HG03520 (cell line): ENCODE results near the gene PLCB3.

Experiments used
- ATAC-seq: cut with Tn5 transposase; IDR thresholded peaks from one replicate; pipeline ENCODE4 v1.9.1; 2021; ENCODE audit warnings: mild to moderate bottlenecking, moderate library complexity; ENCODE audit not compliant: unreplicated experiment

PLCB3 gene

DNA sequence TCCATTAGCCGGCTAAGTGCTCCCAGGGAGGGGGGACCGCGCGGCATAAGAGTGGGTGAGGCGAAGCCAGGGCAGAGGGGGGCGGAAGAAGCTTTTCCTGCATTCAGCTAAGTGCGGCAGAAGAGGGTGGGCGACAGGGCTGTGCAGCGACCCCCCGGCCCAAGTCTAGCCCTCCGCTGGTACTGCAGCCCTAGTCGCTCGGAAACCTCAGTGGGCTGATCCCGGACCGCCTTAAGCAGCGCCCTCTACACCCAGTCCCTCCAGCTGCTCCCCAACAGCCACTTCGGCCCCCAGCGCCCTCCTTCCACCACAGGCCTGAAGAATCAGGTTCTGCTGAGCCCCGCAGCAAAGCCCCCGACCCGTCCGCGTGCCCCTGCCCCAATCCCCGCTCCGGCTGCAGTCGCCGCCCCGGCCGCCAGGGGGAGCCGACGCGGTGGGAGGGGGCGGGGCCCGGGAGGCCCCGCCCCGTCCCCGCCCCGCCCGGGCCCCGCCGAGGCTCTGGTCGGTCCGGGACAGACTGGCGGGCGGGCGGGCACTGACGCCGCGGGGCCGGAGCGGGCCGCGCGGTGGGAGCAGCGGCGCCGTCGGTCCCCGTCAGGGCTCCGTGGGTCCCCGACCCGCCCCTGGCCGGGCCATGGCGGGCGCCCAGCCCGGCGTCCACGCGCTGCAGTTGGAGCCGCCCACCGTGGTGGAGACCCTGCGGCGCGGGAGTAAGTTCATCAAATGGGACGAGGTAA is at the start of gene PLCB3:
Gene PLCB3, plus strand, starts transcription at position 515 of the 737 bp plus-strand sequence. Its CDS starts 120 bp downstream, at position 635.
- no peak for ATAC-seq

DNA sequence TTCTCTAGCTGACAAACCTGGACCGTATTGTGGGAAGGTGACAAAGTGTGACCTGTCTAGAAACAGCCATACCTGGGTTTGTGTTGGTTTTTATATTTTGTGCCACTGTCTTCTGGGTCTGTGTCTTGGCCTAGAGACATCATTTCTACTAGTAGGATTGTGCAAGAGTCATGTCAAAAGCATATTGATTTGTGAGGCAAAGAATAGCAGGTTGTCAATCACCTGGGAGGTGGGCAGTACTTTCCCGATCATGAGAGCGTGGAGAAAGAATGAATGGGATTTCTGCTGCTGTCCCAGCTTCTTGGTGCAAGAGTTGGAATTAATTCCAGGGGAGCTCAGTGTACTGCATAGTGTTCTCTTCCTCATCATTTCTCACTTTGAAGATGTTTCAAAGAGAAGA is 49.8 kb upstream of the PLCB3 start:
- no peak for ATAC-seq

DNA sequence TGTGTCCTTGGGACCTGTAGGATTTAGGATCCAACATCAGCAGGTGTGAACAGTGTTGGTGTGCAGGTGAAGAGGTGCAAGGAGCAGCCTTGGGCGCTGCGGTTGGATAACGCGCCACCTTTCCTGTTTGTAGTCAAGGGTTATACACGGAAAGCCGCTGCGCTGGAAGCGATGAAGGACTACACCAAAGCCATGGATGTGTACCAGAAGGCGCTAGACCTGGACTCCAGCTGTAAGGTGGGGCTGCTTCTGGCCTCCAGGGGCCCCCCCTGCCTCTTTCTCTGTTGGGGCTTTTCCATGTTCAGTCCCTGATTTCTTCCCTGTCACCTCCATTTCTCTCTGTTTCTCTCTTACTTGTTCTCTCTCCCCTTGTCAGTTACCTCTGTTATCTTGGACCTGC is 48.3 kb upstream of the PLCB3 start:
- ATAC-seq = no peak

DNA sequence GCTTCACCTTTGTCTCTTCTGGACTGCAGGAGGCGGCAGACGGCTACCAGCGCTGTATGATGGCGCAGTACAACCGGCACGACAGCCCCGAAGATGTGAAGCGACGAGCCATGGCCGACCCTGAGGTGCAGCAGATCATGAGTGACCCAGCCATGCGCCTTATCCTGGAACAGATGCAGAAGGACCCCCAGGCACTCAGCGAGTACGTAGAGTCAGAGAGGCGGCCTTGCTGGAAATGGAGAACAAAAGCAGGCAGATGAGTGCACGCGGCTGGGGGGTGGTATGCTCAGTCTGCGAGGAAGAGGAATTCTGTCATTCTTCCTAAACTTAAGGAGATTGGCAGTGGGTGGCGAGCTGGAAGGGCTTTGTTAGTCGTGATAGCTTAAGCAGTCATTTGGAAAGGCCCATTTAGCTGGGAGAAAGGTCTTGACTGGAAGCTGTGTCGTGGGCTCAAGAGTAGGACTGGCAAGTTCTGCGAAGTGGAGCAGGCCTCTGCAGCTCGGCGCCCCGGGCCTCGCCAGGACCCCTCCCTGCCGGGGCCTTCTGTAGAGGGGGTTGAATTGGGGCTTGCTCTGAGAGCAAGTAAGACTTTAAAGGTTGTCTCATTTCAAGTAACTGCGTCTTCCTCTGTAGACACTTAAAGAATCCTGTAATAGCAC is 47.8 kb upstream of the PLCB3 start:
- ATAC-seq = no peak

DNA sequence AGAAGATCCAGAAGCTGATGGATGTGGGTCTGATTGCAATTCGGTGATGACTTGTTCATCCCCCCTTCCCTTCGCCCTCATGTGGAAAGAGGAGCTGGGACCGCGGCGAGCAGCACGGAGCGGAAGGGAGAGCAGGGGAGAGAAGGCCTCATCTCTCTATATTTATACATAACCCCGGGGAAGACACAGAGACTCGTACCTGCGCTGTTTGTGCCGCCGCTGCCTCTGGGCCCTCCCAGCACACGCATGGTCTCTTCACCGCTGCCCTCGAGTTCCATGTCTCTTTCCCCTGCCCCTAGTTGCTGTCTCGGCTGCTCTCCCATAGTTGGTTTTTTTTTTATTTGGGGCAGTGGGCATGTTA is 47.3 kb upstream of the PLCB3 start:
- no peak for ATAC-seq

DNA sequence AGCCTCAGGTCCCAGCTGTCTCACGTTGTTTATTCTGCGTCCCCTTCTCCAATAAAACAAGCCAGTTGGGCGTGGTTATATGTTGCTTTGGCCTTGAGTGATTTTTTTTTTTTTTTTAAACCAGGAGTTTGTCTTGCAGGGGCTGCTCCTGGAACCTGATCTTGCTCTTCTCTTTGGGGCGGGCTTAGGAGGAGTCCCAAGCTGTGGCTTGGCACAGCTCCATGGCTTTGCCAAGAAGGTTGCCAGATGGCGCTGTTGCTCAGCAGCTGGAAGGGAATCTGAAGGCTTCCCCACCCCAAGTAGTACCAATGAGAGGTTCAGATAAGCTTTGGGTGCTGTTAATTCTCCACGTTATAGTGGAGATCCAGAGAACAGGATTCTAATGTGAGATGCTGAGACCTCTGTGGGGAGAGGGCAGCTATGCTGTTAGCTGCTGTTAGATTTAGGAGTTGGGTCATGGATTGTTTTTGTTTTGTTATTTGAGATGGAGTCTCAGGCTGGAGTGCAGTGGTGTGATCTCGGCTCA is 46.8 kb upstream of the PLCB3 start:
- ATAC-seq = no peak

DNA sequence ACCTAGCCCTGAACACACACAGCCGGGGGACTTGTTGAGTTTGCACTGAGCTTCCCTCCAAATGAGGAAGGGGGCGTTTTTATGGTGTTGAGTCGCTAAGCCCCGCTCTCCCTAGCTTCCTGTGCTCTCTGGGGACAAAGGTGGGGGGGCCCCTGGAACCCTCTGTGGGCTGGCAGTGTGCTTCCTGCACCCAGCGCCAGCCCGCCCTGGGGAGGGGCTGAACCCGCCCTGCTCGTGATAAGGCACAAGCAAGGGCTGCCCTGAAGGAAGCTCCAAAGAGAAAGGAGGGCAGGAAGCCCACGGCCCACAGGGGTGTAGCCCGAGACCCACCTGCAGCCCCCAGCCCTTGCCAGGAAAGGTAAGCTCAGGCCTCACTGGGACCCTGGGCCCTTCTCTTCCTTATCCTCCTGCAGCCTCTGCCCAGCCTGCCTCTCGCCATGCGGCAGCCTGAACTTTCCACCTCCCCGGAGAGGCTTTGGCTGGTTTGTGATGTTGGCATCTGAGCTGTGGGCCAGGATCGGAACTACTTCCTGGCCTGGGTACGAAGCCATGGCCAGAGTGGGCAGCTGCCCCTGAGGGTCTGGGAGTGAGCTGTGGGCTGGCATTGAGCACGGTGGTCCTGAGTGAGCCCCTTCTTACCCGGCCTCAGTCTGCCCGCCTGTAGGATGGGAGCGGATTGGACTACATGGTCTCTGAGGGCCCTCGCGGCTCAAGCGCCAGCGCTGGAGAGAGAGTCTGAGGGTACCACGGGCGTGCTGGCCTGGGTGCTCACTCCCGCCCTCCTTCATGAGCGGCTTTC is 44.7 kb upstream of the PLCB3 start, which contains the start of gene FERMT3:
Gene FERMT3, plus strand, starts transcription at position 265 of the 799 bp plus-strand sequence. CDS start 644 bp downstream, outside the sequence.
- ATAC-seq = no peak

DNA sequence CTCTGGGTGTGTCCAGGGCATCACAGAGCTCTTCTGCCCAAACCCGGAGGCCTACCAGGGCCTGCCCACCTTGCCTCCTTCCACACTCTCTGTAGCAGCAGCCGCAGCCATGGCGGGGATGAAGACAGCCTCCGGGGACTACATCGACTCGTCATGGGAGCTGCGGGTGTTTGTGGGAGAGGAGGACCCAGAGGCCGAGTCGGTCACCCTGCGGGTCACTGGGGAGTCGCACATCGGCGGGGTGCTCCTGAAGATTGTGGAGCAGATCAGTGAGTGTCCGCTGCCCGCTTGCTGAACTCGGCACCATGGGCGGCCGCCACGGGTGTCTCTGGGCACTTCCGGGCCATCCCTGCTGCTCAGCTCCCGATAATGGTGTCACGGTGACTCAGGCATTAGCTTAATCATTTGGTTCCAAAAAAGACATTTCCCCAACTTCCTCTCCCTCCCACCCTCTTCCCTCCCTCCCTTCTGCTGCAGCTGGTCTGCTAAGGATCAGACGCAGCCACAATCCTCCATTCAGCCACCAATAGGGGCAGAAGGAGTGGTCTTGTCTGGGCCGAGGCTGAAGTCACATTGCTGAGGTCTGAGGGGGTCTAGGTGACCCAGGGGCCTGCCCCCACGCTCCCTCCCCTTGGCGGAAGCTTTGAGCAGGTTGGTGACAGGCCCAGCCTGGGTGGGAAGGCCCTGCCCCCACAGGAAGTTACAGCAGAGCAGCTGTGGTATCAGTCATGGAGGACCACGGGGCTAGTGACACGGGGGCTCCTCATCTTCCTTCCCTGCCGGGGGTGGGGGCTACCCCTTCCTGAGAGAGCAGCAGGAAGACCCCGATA is 43.9 kb upstream of the PLCB3 start:
- ATAC-seq = peak; percentile 45

DNA sequence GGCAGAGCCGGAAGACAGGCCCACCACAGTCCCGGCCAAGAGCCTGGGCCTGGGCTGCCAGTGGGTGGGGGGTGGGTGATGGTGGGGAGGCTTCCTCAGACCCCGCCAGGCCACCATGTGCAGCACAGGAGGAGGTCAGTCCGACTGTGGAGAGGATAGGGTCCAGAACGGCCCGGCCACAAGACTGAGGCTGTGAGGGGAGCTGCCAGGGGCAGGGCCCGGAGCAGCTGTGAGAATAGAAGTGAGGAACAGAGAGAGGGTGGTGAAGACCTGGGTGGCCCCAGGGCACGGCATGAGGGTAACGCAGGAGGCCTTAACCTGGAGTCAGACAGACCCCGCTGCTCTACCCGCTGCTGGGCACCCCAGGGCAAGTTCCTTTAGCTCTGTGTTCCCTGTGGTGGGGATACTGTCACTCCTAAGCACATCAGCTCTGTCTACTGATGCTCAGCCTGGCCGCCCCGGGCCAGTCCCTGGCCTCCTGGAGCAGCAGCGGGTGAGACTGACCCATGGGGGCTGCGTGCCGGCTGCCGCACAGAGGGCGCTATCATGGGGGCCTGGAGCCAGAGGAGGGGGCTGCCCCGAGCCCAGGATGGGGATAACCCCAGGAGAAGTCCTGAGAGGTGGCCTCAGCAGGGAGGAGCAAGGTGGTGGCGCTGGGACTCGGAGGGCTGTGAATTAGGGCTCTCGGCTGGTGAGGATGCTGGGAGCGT is 43.1 kb upstream of the PLCB3 start:
- ATAC-seq = no peak

DNA sequence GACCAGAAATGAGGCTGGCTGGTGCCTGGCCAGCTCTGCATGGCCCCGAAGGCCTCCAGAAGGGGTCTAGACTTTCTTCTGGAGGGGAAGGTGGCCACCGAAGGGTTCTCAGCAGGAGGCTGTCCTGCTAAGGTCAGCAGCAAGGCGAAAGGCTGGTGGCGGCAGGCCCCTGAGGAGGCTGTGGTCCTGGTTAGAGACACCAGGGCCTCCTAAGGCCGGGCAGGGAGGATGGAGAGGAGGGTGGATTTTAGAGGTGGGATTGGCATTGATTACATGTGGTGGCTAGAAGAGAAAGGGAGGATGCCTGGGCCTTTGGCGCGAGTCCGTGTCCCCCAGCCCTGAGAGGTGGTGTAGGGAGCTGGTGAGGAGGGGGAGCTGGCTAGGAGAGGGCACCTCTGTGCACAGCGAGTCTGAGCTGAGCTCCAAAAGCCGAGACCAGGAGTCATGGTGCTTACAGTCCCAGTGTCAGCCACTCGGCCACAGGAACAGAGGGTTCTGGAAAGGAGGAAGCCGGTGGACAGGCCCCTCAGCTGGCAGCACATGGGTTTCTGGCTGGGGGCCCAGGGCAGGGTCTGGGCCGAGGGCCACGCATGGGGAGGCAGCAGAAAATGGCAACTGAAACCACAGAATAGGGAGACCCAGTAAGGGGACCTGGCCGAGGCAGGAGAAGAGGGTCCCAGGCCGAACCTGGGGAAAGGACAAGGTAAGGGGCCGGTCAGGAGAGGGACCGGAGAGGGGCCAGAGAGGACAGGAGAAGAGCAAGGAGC is 42.4 kb upstream of the PLCB3 start:
- ATAC-seq = no peak

DNA sequence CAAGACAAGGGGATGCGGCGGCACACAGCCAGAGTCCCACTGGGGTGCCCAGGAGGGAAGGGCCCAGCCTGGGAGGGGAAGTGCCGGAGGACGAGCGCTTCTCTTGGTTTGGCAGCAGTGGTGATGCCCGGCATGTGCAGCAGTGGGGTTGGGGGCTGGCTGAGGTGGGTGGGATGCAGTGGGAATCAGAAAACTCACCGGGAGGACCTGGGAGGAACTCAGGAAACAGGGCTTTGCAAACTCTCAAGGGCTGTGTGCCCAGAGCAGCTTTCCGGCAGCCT is 41.8 kb upstream of the PLCB3 start:
- no peak for ATAC-seq

DNA sequence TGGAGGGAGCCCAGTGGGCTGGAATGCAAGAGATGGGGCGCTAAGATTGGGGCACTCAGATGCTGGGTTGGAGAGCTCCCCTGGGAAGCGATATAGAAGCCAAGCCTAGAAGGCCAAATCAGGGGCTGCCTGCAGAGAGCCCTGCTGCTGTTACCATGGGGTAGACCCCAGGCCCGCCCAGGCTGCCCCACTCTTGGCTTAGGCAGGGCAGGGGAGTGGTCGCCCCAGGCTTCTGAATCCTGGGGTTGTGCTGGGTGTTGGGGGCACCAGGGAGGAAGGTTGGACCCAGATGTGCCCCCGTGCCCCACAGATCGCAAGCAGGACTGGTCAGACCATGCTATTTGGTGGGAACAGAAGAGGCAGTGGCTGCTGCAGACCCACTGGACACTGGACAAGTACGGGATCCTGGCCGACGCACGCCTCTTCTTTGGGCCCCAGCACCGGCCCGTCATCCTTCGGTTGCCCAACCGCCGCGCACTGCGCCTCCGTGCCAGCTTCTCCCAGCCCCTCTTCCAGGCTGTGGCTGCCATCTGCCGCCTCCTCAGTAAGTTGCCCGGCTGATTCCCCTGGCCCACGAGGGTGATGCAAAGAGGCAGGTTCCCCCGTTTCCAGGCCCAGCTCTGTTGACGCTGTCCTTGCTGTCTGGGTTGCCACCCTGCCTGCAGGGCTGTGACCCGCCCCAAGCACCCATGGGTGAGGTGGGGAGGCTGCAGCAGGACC is 40.9 kb upstream of the PLCB3 start:
- ATAC-seq = no peak

DNA sequence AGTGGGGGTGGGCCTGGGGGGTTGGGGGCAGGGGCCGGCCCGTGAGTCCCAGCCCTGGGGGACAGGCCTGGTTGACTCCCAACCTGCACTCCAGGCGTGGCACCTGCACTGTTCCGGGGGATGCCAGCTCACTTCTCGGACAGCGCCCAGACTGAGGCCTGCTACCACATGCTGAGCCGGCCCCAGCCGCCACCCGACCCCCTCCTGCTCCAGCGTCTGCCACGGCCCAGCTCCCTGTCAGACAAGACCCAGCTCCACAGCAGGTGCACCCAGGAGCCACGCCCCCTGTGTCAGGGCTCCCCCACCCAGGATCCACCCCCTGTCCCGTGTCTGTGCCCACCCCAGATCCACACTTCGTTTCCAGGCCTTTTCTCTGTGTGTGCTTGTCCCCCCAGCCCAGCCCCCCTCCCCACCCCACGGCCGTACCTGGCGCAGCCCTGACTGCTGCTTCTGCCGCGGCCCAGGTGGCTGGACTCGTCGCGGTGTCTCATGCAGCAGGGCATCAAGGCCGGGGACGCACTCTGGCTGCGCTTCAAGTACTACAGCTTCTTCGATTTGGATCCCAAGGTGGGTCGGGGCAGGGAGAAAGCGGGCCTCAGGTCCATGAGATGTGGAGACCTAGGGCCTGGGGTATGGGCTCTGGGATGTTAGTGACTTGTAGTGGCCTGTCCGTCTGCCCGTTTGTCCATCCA is 40.0 kb upstream of the PLCB3 start:
- no peak for ATAC-seq

DNA sequence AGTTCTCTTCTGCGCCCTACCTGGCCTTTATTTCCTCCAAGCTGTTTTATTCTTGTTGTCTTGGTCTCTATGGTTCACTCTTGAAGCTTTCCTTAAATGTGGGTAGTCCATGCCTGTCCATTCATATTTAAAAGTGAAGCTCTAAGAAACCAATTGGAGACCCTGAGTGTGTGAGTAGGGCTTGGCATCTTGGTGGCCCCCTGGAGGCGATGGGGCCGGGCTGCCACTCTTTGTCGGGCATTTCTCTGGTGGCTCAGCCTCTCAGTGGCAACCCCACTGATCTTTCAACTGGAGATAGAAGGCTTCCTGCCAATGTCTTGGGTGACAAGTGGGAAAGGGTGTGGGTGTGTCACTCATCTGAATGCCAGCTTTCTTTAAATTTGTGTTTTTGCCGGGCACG is 34.5 kb upstream of the PLCB3 start:
- no peak for ATAC-seq

DNA sequence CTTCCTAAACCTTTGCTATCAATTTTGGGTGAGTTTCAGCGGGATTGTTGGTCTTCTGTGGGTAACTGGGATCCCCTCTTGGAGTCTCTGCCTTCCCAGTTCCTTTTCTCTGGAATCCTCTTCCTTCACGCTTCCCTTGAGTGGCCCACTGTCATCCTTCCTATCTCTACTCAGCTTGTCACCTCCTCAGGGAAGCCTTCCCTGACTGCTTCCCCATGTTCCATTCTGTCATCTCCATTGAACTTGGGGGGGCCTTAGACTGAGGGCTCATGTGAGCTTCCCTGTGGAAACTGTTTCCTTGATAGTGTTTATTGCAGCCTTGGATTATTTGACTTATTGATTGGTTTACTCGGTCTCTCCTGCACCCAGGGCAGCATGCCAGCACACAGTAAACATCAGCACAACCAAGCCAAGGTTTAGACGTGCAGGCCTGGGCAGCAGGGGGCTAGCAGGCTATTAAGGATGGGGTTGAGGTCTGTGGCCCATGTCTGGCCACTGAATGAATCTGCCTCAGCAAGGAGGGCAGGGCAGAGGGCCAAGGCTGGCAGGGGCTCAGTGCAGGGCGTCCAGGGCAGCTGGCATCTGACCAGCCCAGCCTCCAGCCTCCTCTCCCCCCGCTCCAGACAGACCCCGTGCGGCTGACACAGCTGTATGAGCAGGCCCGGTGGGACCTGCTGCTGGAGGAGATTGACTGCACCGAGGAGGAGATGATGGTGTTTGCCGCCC is 32.5 kb upstream of the PLCB3 start:
- no peak for ATAC-seq

DNA sequence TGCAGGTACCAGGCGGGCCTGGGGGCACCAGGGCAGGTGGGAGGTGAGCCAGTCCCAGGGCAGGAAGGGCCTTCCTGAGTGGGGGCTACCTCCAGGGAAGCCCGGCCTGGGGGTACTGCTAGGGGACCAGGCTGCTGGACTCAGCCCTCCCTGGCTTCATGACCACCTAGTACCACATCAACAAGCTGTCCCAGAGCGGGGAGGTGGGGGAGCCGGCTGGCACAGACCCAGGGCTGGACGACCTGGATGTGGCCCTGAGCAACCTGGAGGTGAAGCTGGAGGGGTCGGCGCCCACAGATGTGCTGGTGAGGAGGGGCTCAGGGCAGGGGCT is 32.0 kb upstream of the PLCB3 start:
- no peak for ATAC-seq

DNA sequence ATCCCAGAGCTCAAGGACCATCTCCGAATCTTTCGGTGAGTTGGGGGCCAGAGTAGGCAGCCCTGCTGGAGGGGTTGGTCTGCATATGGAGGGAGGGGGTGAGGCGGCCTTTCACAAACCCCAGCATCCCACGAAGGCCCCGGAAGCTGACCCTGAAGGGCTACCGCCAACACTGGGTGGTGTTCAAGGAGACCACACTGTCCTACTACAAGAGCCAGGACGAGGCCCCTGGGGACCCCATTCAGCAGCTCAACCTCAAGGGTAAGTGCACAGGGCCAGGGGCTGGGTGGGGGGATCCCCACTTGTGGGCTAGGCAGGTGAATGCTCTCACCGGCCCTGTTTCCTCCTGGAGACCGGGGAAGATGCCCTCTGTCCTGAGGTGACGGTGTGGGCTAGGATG is 31.6 kb upstream of the PLCB3 start:
- ATAC-seq = no peak

DNA sequence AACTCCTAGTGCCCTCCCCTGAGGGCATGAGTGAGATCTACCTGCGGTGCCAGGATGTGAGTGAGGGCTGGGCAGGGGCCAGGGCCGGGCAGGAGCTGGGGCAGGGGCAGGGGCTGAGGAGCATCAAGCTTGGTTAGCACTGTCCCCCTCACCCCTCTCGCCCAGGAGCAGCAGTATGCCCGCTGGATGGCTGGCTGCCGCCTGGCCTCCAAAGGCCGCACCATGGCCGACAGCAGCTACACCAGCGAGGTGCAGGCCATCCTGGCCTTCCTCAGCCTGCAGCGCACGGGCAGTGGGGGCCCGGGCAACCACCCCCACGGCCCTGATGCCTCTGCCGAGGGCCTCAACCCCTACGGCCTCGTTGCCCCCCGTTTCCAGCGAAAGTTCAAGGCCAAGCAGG is 31.1 kb upstream of the PLCB3 start:
- no peak for ATAC-seq
